Measurements from ENCODE around the gene TRIB2. TPM values are rescaled to one million over a fixed set of nuclear protein-coding genes. Genes with fewer than 3 reads are reported as not detected.
A peak's percentile ranks its signal among the peaks of the same experiment; 100 is the strongest.

TRIB2 gene
- total and polyA plus RNA-seq, 2 donors = 39.4 to 69.8 TPM

- WGBS = 94% methylated on average over 1 of the region's 1 CpG
- Histone ChIP-seq H3K36me3 (ENCODE audit: control insufficient read depth in 2 of 2, insufficient read depth in 2 of 2, low read length in 1 of 2) (no peaks in the 10 kb centered on the region), H3K4me3 (ENCODE audit: low read length in 2 of 2) (no peak overlapping the region), H3K9me3 (ENCODE audit: control insufficient read depth in 2 of 2, insufficient read depth in 1 of 2, low read length in 1 of 2) (peaks cover 0 to 7% of the 10 kb centered on the region in 2 donors), H3K4me1 (ENCODE audit: control insufficient read depth in 2 of 2, insufficient read depth in 2 of 2, low read length in 2 of 2) (peaks cover 19 to 23% of the 10 kb centered on the region in 2 donors), H3K27me3 (ENCODE audit: control insufficient read depth in 2 of 2, insufficient read depth in 1 of 2, low read length in 1 of 2) (no peaks in the 10 kb centered on the region), H3K27ac (ENCODE audit: low read depth in 1 of 2, low read length in 1 of 2) (no peak overlapping the region)
- DNase-seq (ENCODE audit: low read depth in 6 of 9, low spot score in 9 of 9) = no peak
Measured at GRCh38 chr2:12705230-12705629, 11.5 kb upstream of the TRIB2 start.

GRCh38 chr2:12705742-12706141, 11.0 kb upstream of the TRIB2 start:
- DNase-seq (ENCODE audit: low read depth in 6 of 9, low spot score in 9 of 9) = no peak
- WGBS = 94% methylated on average over 2 of the region's 2 CpGs
- no peaks in the 10 kb centered on the region for H3K36me3 ChIP-seq (ENCODE audit: control insufficient read depth in 2 of 2, insufficient read depth in 2 of 2, low read length in 1 of 2)
- H3K4me1 ChIP-seq (ENCODE audit: control insufficient read depth in 2 of 2, insufficient read depth in 2 of 2, low read length in 2 of 2) = peaks cover 21 to 28% of the 10 kb centered on the region in 2 donors
- H3K27me3 ChIP-seq (ENCODE audit: control insufficient read depth in 2 of 2, insufficient read depth in 1 of 2, low read length in 1 of 2) = no peaks in the 10 kb centered on the region
- H3K27ac ChIP-seq (ENCODE audit: low read depth in 1 of 2, low read length in 1 of 2) = no peak overlapping the region
- H3K9me3 ChIP-seq (ENCODE audit: control insufficient read depth in 2 of 2, insufficient read depth in 1 of 2, low read length in 1 of 2) = peaks cover 0 to 7% of the 10 kb centered on the region in 2 donors
- no peak overlapping the region for H3K4me3 ChIP-seq (ENCODE audit: low read length in 2 of 2)

- DNase-seq (ENCODE audit: low read depth in 6 of 9, low spot score in 9 of 9) = no peak
- H3K4me1 ChIP-seq (ENCODE audit: control insufficient read depth in 2 of 2, insufficient read depth in 2 of 2, low read length in 2 of 2) = peaks cover 24 to 29% of the 10 kb centered on the region in 2 donors
- WGBS = 96% methylated on average over 8 of the region's 8 CpGs
- H3K4me3 ChIP-seq (ENCODE audit: low read length in 2 of 2) = no peak overlapping the region
- peaks cover 0 to 7% of the 10 kb centered on the region in 2 donors for H3K9me3 ChIP-seq (ENCODE audit: control insufficient read depth in 2 of 2, insufficient read depth in 1 of 2, low read length in 1 of 2)
- no peaks in the 10 kb centered on the region for H3K27me3 ChIP-seq (ENCODE audit: control insufficient read depth in 2 of 2, insufficient read depth in 1 of 2, low read length in 1 of 2)
- peak overlapping the region; percentile 80 to 90 for H3K27ac ChIP-seq (ENCODE audit: low read depth in 1 of 2, low read length in 1 of 2)
- H3K36me3 ChIP-seq (ENCODE audit: control insufficient read depth in 2 of 2, insufficient read depth in 2 of 2, low read length in 1 of 2) = no peaks in the 10 kb centered on the region
Measured at GRCh38 chr2:12708508-12709206, 8.1 kb upstream of the TRIB2 start.

GRCh38 chr2:12709207-12709522, 7.6 kb upstream of the TRIB2 start:
- peak in 6 of 9 donors; percentile 74 to 92 (median 77) for DNase-seq (ENCODE audit: low read depth in 6 of 9, low spot score in 9 of 9)
- no peaks in the 10 kb centered on the region for H3K36me3 ChIP-seq (ENCODE audit: control insufficient read depth in 2 of 2, insufficient read depth in 2 of 2, low read length in 1 of 2)
- no peaks in the 10 kb centered on the region for H3K27me3 ChIP-seq (ENCODE audit: control insufficient read depth in 2 of 2, insufficient read depth in 1 of 2, low read length in 1 of 2)
- H3K4me3 ChIP-seq (ENCODE audit: low read length in 2 of 2) = no peak overlapping the region
- peaks cover 0 to 7% of the 10 kb centered on the region in 2 donors for H3K9me3 ChIP-seq (ENCODE audit: control insufficient read depth in 2 of 2, insufficient read depth in 1 of 2, low read length in 1 of 2)
- peak overlapping the region in 1 of 2 donors; percentile 90 for H3K27ac ChIP-seq (ENCODE audit: low read depth in 1 of 2, low read length in 1 of 2)
- H3K4me1 ChIP-seq (ENCODE audit: control insufficient read depth in 2 of 2, insufficient read depth in 2 of 2, low read length in 2 of 2) = peaks cover 24 to 29% of the 10 kb centered on the region in 2 donors

- 92% methylated on average over 4 of the region's 4 CpGs for WGBS
- no peak overlapping the region for H3K27ac ChIP-seq (ENCODE audit: low read depth in 1 of 2, low read length in 1 of 2)
- DNase-seq (ENCODE audit: low read depth in 6 of 9, low spot score in 9 of 9) = peak in 1 of 9 donors; percentile 21
- no peak overlapping the region for H3K4me3 ChIP-seq (ENCODE audit: low read length in 2 of 2)
- H3K9me3 ChIP-seq (ENCODE audit: control insufficient read depth in 2 of 2, insufficient read depth in 1 of 2, low read length in 1 of 2) = peaks cover 0 to 1% of the 10 kb centered on the region in 2 donors
- H3K36me3 ChIP-seq (ENCODE audit: control insufficient read depth in 2 of 2, insufficient read depth in 2 of 2, low read length in 1 of 2) = no peaks in the 10 kb centered on the region
- peaks cover 24 to 33% of the 10 kb centered on the region in 2 donors for H3K4me1 ChIP-seq (ENCODE audit: control insufficient read depth in 2 of 2, insufficient read depth in 2 of 2, low read length in 2 of 2)
- no peaks in the 10 kb centered on the region for H3K27me3 ChIP-seq (ENCODE audit: control insufficient read depth in 2 of 2, insufficient read depth in 1 of 2, low read length in 1 of 2)
Measured at GRCh38 chr2:12710301-12710700, 6.4 kb upstream of the TRIB2 start.

GRCh38 chr2:12711339-12711738, 5.4 kb upstream of the TRIB2 start:
- no peak overlapping the region for H3K4me3 ChIP-seq (ENCODE audit: low read length in 2 of 2)
- WGBS = 97% methylated on average over 1 of the region's 1 CpG
- no peaks in the 10 kb centered on the region for H3K9me3 ChIP-seq (ENCODE audit: control insufficient read depth in 2 of 2, insufficient read depth in 1 of 2, low read length in 1 of 2)

GRCh38 chr2:12712881-12713280, 3.9 kb upstream of the TRIB2 start:
- no peaks in the 10 kb centered on the region for H3K27me3 ChIP-seq (ENCODE audit: control insufficient read depth in 2 of 2, insufficient read depth in 1 of 2, low read length in 1 of 2)
- no peaks in the 10 kb centered on the region for H3K9me3 ChIP-seq (ENCODE audit: control insufficient read depth in 2 of 2, insufficient read depth in 1 of 2, low read length in 1 of 2)
- no peak for DNase-seq (ENCODE audit: low read depth in 6 of 9, low spot score in 9 of 9)
- H3K4me1 ChIP-seq (ENCODE audit: control insufficient read depth in 2 of 2, insufficient read depth in 2 of 2, low read length in 2 of 2) = peaks cover 27 to 40% of the 10 kb centered on the region in 2 donors
- no peak overlapping the region for H3K4me3 ChIP-seq (ENCODE audit: low read length in 2 of 2)
- no peaks in the 10 kb centered on the region for H3K36me3 ChIP-seq (ENCODE audit: control insufficient read depth in 2 of 2, insufficient read depth in 2 of 2, low read length in 1 of 2)
- H3K27ac ChIP-seq (ENCODE audit: low read depth in 1 of 2, low read length in 1 of 2) = no peak overlapping the region
- 98% methylated on average over 8 of the region's 8 CpGs for WGBS

More at GRCh38 chr2:12711339-12711738, 5.4 kb upstream of the TRIB2 start:
- no peak for DNase-seq (ENCODE audit: low read depth in 6 of 9, low spot score in 9 of 9)
- no peaks in the 10 kb centered on the region for H3K36me3 ChIP-seq (ENCODE audit: control insufficient read depth in 2 of 2, insufficient read depth in 2 of 2, low read length in 1 of 2)
- H3K4me1 ChIP-seq (ENCODE audit: control insufficient read depth in 2 of 2, insufficient read depth in 2 of 2, low read length in 2 of 2) = peaks cover 29 to 42% of the 10 kb centered on the region in 2 donors
- H3K27me3 ChIP-seq (ENCODE audit: control insufficient read depth in 2 of 2, insufficient read depth in 1 of 2, low read length in 1 of 2) = no peaks in the 10 kb centered on the region
- no peak overlapping the region for H3K27ac ChIP-seq (ENCODE audit: low read depth in 1 of 2, low read length in 1 of 2)

GRCh38 chr2:12714391-12715221, 2.1 kb upstream of the TRIB2 start:
- no peaks in the 10 kb centered on the region for H3K36me3 ChIP-seq (ENCODE audit: control insufficient read depth in 2 of 2, insufficient read depth in 2 of 2, low read length in 1 of 2)
- no peak overlapping the region for H3K4me3 ChIP-seq (ENCODE audit: low read length in 2 of 2)
- 93% methylated on average over 10 of the region's 10 CpGs for WGBS
- H3K4me1 ChIP-seq (ENCODE audit: control insufficient read depth in 2 of 2, insufficient read depth in 2 of 2, low read length in 2 of 2) = peaks cover 15 to 32% of the 10 kb centered on the region in 2 donors
- no peaks in the 10 kb centered on the region for H3K9me3 ChIP-seq (ENCODE audit: control insufficient read depth in 2 of 2, insufficient read depth in 1 of 2, low read length in 1 of 2)
- DNase-seq (ENCODE audit: low read depth in 6 of 9, low spot score in 9 of 9) = no peak
- H3K27ac ChIP-seq (ENCODE audit: low read depth in 1 of 2, low read length in 1 of 2) = no peak overlapping the region
- peaks cover 0 to 2% of the 10 kb centered on the region in 2 donors for H3K27me3 ChIP-seq (ENCODE audit: control insufficient read depth in 2 of 2, insufficient read depth in 1 of 2, low read length in 1 of 2)

Measured in thymus (tissue), 11 donors.